Stomach (tissue), 4 donors: Measurements from ENCODE around the gene FBL.

Experiments
- EP300 ChIP-seq: sonication (generic); formaldehyde crosslinking; IDR thresholded peaks from one replicate; pipeline ENCODE4 v1.6.1; 2017; ENCODE audit warnings: antibody characterized with exemption
- POLR2A ChIP-seq, 4 donors: fragments of 450-650 bp; IDR thresholded peaks; one replicate each; pipeline ENCODE4 v1.6.1; 2016; ENCODE audit warnings: antibody characterized with exemption in 4 of 4, control low read depth in 2 of 4, mild to moderate bottlenecking in 1 of 4, moderate library complexity in 1 of 4
- TF ChIP-seq, protein P1 (sequence below), 7 experiments: fragments of 450-650 bp in 4 of 7; fragments of 200-600 bp in 3 of 7; sonication (generic) in 3 of 7; IDR thresholded peaks; one replicate each; pipeline ENCODE4 v1.5.1; 2016 to 2019; ENCODE audit warnings: antibody characterized with exemption in 7 of 7, control low read depth in 2 of 7, mild to moderate bottlenecking in 1 of 7

DNA sequence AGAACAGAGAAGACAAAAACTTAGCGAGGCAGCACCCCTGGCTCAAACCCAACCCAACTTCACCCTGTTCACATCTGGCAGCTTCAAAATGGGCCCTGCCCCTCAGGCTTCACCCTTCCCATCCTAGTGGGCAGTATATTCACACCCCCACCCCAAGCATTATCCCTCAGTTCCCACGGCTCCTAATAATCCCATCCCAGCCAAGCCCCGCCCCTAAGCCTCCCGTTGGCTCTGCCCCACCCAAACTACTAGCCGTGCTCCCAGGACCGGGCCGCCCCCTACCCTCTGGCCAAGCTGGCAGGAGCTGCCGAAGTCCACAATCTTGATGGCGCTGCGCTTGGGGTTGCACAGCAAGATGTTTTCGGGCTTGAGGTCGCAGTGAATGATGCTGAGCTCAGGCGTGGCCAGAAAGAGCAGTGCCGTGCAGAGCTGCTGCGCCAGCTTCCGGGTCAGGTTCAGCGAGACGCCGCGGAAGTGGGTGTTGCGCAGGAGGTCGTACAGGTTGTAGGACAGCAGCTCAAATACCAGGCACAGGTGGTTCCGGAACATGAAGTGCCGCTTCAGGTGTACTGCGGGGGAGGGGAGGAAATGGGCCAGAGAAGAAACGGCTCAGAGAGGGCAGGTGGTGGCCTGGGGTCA lies 18.0 kb downstream of the FBL start:
- TF ChIP-seq, protein P1, sequence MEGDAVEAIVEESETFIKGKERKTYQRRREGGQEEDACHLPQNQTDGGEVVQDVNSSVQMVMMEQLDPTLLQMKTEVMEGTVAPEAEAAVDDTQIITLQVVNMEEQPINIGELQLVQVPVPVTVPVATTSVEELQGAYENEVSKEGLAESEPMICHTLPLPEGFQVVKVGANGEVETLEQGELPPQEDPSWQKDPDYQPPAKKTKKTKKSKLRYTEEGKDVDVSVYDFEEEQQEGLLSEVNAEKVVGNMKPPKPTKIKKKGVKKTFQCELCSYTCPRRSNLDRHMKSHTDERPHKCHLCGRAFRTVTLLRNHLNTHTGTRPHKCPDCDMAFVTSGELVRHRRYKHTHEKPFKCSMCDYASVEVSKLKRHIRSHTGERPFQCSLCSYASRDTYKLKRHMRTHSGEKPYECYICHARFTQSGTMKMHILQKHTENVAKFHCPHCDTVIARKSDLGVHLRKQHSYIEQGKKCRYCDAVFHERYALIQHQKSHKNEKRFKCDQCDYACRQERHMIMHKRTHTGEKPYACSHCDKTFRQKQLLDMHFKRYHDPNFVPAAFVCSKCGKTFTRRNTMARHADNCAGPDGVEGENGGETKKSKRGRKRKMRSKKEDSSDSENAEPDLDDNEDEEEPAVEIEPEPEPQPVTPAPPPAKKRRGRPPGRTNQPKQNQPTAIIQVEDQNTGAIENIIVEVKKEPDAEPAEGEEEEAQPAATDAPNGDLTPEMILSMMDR (IDR thresholded peaks at IDR 0.05) = no peak
- TF ChIP-seq POLR2A (IDR thresholded peaks at IDR 0.05) (no peak), EP300 (no peak)
